GM12875 (cell line): ENCODE measurements around the gene PLOD2.
"Not testable (repeated sequence)": the region's sequence is repeated elsewhere in the genome, so short reads cannot be mapped to it uniquely, and the experiment has no call there.

Source experiments
- H3K4me3 ChIP-seq: one replicate; pipeline ENCODE4 v1.5.1; 2011; ENCODE audit warnings: low read depth, low read length, control low read depth
- CTCF ChIP-seq: IDR thresholded peaks from 2 replicates; pipeline ENCODE4 v1.5.1; 2011; ENCODE audit warnings: low read depth, mild to moderate bottlenecking, control low read depth, inconsistent platforms, low read length, moderate library complexity, borderline replicate concordance; ENCODE audit not compliant: insufficient read depth

Gene PLOD2

GRCh38 chr3:146117406-146118285, 43.3 kb downstream of the PLOD2 start:
- no peak overlapping the region for H3K4me3 ChIP-seq
- TF ChIP-seq CTCF: no peak

- TF ChIP-seq CTCF: no peak
- H3K4me3 ChIP-seq: no peak overlapping the region
Observed at GRCh38 chr3:146115619-146116018, 45.4 kb downstream of the PLOD2 start.

- not testable (repeated sequence) for H3K4me3 ChIP-seq
Observed at GRCh38 chr3:146113804-146114203, 47.2 kb downstream of the PLOD2 start.

GRCh38 chr3:146111337-146111736, 49.6 kb downstream of the PLOD2 start:
- TF ChIP-seq CTCF: no peak
- no peak overlapping the region for H3K4me3 ChIP-seq

- no peak overlapping the region for H3K4me3 ChIP-seq
- TF ChIP-seq CTCF: no peak
Observed at GRCh38 chr3:146110161-146110560, 50.8 kb downstream of the PLOD2 start.

- no peak overlapping the region for H3K4me3 ChIP-seq
- no peak for TF ChIP-seq CTCF
Observed at GRCh38 chr3:146106986-146107385, 54.0 kb downstream of the PLOD2 start.

GRCh38 chr3:146104068-146104467, 56.9 kb downstream of the PLOD2 start:
- no peak overlapping the region for H3K4me3 ChIP-seq
- TF ChIP-seq CTCF: no peak

GRCh38 chr3:146102885-146103284, 58.1 kb downstream of the PLOD2 start:
- no peak overlapping the region for H3K4me3 ChIP-seq
- TF ChIP-seq CTCF: no peak
